SU-DHL-6 (cell line): Measurements from ENCODE around the gene PRR30.

ENCODE experiments used
- H2AFZ ChIP-seq: fragments of 200-600 bp; sonication (generic); 2 replicates; pipeline ENCODE4 v1.6.1; 2014; ENCODE audit warnings: low read depth, mild to moderate bottlenecking, moderate library complexity, mixed read lengths, antibody characterized with exemption, low read length; ENCODE audit not compliant: severe bottlenecking
- H3F3A ChIP-seq: fragments of 200-600 bp; shearing (Covaris generic); 2 replicates; pipeline ENCODE4 v1.6.0; 2016; ENCODE audit warnings: antibody characterized with exemption, mild to moderate bottlenecking; ENCODE audit not compliant: insufficient read depth
- H3K27ac ChIP-seq: fragments of 200-600 bp; sonication (generic); 2 replicates; pipeline ENCODE4 v1.5.1; 2016; ENCODE audit warnings: low read depth, mild to moderate bottlenecking, low read length, moderate library complexity, mixed read lengths
- H3K27me3 ChIP-seq: fragments of 200-600 bp; sonication (generic), shearing (Covaris generic); 2 replicates; pipeline ENCODE4 v1.6.0; 2014; ENCODE audit warnings: mild to moderate bottlenecking, low read length
- H3K36me3 ChIP-seq: fragments of 200-600 bp; sonication (generic); 2 replicates; pipeline ENCODE4 v1.6.1; 2014; ENCODE audit warnings: mild to moderate bottlenecking, low read length, mixed read lengths
- H3K4me2 ChIP-seq: fragments of 300-600, 200-600 bp; shearing (Covaris generic), sonication (generic); 2 replicates; pipeline ENCODE4 v1.6.0; 2014; ENCODE audit warnings: low read length, low read depth, mild to moderate bottlenecking; ENCODE audit not compliant: poor library complexity, severe bottlenecking
- H3K4me3 ChIP-seq: fragments of 200-600 bp; sonication (generic); 2 replicates; pipeline ENCODE4 v1.5.1; 2014; ENCODE audit warnings: antibody characterized with exemption, low read length, mild to moderate bottlenecking, mixed read lengths; ENCODE audit not compliant: insufficient read depth, poor library complexity, severe bottlenecking
- H3K79me2 ChIP-seq: fragments of 200-600 bp; sonication (generic); 2 replicates; pipeline ENCODE4 v1.6.1; 2014; ENCODE audit warnings: mild to moderate bottlenecking, low read length, moderate library complexity; ENCODE audit not compliant: insufficient read depth
- H3K9ac ChIP-seq: fragments of 200-600 bp; sonication (generic); 2 replicates; pipeline ENCODE4 v1.7.0; 2014; ENCODE audit warnings: mild to moderate bottlenecking, low read length
- H3K9me2 ChIP-seq: fragments of 200-600 bp; sonication (generic); replicated peaks from 2 replicates; pipeline ENCODE4 v1.6.1; 2014; ENCODE audit warnings: low read length; ENCODE audit not compliant: insufficient read depth
- H3K9me3 ChIP-seq: fragments of 200-600 bp; sonication (generic); 2 replicates; pipeline ENCODE4 v1.6.1; 2014; ENCODE audit warnings: low read length, mixed read lengths; ENCODE audit not compliant: insufficient read depth
- H4K20me1 ChIP-seq: fragments of 200-600 bp; sonication (generic); 2 replicates; pipeline ENCODE4 v1.6.1; 2014; ENCODE audit warnings: low read depth, mild to moderate bottlenecking, antibody characterized with exemption, low read length, moderate library complexity, mixed read lengths
- EZH2phosphoT487 ChIP-seq: fragments of 200-600 bp; sonication (generic), shearing (Covaris generic); conservative IDR thresholded peaks from 2 replicates; pipeline ENCODE4 v1.6.1; 2018; ENCODE audit warnings: mild to moderate bottlenecking, antibody characterized with exemption, low read length, moderate library complexity, mixed read lengths
- TF ChIP-seq, protein P1 (sequence below): fragments of 200-600 bp; sonication (generic); IDR thresholded peaks from one replicate; pipeline ENCODE4 v1.5.1; 2017; ENCODE audit warnings: antibody characterized with exemption, mild to moderate bottlenecking, low read length, moderate library complexity; ENCODE audit not compliant: insufficient read depth, poor library complexity, severe bottlenecking

Gene PRR30

DNA sequence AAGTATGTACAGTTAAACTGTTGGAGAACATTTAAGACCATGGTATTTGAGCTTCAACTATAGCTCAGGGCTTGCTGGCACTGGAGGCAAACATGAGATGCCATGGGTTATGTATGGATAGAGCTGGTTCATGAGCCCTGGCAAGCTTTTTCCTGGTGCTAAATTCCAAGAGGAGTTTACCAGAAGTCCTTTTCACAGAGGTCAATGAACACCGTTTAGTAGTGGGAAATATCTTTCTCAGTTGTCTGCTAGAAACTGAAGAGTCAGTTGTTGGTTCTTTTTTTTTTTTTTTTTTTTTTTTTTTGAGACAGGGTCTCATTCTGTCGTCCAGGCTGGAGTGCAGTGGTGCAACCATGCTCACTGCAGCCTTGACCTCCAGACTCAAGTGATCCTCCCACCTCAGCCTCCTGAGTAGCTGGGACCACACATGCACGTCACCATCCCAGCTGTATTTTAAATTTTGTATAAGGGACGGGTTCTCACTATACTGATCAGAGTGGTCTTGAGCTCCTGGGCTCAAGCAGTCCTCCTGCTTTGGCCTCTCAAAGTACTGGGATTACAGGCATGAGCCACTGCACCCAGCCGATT, 51.3 kb downstream of the PRR30 start:
- Histone ChIP-seq H2AFZ (no peak overlapping the region), H4K20me1 (no peaks in the 10 kb centered on the region), H3F3A (0 out of 2 replicates have a peak, but pooled peaks cover 3% of the 10 kb centered on the region), H3K27me3 (no peaks in the 10 kb centered on the region), H3K9me3 (no peaks in the 10 kb centered on the region), H3K27ac (no peak overlapping the region), H3K4me2 (no peak overlapping the region), H3K36me3 (no peaks in the 10 kb centered on the region), H3K9ac (no peak overlapping the region), H3K4me3 (no peak overlapping the region), H3K79me2 (no peaks in the 10 kb centered on the region), H3K9me2 (no peaks in the 10 kb centered on the region)
- no peak for TF ChIP-seq EZH2phosphoT487
- TF ChIP-seq, protein P1, sequence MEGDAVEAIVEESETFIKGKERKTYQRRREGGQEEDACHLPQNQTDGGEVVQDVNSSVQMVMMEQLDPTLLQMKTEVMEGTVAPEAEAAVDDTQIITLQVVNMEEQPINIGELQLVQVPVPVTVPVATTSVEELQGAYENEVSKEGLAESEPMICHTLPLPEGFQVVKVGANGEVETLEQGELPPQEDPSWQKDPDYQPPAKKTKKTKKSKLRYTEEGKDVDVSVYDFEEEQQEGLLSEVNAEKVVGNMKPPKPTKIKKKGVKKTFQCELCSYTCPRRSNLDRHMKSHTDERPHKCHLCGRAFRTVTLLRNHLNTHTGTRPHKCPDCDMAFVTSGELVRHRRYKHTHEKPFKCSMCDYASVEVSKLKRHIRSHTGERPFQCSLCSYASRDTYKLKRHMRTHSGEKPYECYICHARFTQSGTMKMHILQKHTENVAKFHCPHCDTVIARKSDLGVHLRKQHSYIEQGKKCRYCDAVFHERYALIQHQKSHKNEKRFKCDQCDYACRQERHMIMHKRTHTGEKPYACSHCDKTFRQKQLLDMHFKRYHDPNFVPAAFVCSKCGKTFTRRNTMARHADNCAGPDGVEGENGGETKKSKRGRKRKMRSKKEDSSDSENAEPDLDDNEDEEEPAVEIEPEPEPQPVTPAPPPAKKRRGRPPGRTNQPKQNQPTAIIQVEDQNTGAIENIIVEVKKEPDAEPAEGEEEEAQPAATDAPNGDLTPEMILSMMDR, result no peak
